Measurements from ENCODE around the gene WSCD2.

GRCh38 chr12:108190529-108190928 is 61.4 kb downstream of the WSCD2 start:
- TF ChIP-seq POLR2A (IDR thresholded peaks at IDR 0.05) (no peak), CTCF (IDR thresholded peaks at IDR 0.05) (no peak)

Data from body of pancreas (tissue), 4 donors.